ENCODE data around the gene PROZ.

Gene PROZ

DNA sequence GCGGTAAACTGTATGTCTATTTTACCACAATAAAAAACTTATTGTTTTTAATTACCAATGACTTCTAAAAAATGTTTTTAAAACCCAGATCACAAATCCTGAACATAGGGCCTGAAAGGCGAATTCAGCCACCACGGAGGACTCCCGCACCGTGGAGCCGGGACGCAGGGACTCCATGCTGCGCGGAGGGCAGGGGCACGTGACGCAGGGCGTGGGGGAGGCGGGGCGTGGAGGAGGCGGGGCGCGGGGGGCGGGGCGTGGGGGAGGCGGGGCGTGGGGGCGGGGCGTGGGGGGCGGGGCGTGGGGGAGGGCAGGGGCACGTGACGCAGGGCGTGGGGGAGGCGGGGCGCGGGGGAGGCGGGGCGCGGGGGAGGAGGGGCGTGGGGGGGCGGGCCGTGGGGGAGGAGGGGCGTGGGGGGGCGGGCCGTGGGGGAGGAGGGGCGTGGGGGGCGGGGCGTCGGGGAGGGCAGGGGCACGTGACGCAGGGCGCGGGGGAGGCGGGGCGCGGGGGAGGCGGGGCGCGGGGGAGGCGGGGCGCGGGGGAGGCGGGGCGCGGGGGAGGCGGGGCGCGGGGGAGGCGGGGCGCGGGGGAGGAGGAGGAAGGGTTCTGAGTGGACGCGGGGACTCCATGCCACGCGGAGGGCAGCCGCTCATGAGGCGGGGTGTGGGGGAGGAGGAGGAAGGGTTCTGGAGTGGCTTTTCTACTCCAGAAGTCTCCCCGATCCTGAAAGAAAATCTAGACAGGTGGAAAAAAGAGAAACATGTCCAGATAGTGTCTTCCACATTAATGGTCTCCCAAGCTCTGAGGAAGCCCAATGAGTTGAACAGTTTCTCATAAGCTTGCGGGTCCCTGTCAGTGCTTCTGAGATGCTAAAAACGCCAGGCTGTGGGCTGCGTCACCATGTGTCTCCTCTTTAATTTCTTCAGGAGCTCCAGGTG, 4.4 kb upstream of the PROZ start:
- Histone ChIP-seq H3K27me3 (ENCODE audit: insufficient read depth, insufficient read length) (peaks cover 27% of the 10 kb centered on the region), H3K9ac (ENCODE audit: insufficient read length, low read depth) (peak overlapping the region; percentile 93), H3K4me3 (ENCODE audit: insufficient read length, low read depth) (peak overlapping the region; percentile 55), H3K36me3 (ENCODE audit: insufficient read depth, insufficient read length, low read length) (no peaks in the 10 kb centered on the region), H3K4me1 (ENCODE audit: insufficient read depth, insufficient read length) (peaks cover 7% of the 10 kb centered on the region), H3K9me3 (ENCODE audit: insufficient read depth, low read length) (no peaks in the 10 kb centered on the region)
- TF ChIP-seq SUZ12 (IDR thresholded peaks at IDR 0.05; ENCODE audit: extremely low read depth, insufficient read depth, insufficient read length) (no peak), YY1 (IDR thresholded peaks at IDR 0.05; ENCODE audit: insufficient read depth, insufficient read length) (no peak), ZNF274 (IDR thresholded peaks at IDR 0.05; ENCODE audit: low read depth, low read length) (no peak)
- no peak for DNase-seq (ENCODE audit: low read depth, low spot score)

DNA sequence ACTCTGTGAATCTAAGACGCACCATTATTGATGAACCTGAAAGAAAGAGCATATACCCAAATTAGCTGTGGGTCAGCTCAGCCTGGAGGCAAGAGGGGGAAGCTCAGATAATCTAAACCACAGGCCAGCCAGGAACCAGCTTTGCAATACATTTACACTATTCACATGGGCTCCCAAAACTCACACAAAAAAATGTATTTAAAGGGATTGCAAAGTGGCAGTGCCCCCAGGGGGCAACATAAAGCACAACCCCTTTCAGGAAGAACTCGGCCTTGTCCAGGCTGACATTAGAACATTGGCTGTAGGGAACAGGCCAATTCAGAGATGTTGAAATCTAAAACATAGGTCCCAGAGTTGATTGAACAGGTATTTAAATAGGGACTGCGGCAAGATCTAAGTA, 3.2 kb upstream of the PROZ start:
- H3K4me3 ChIP-seq (ENCODE audit: insufficient read length, low read depth): no peak overlapping the region
- no peak for TF ChIP-seq YY1 (IDR thresholded peaks at IDR 0.05; ENCODE audit: insufficient read depth, insufficient read length)
- TF ChIP-seq SUZ12 (IDR thresholded peaks at IDR 0.05; ENCODE audit: extremely low read depth, insufficient read depth, insufficient read length): no peak
- TF ChIP-seq ZNF274 (IDR thresholded peaks at IDR 0.05; ENCODE audit: low read depth, low read length): no peak
- no peak overlapping the region for H3K9ac ChIP-seq (ENCODE audit: insufficient read length, low read depth)
- H3K36me3 ChIP-seq (ENCODE audit: insufficient read depth, insufficient read length, low read length): no peaks in the 10 kb centered on the region
- H3K27me3 ChIP-seq (ENCODE audit: insufficient read depth, insufficient read length): peaks cover 27% of the 10 kb centered on the region
- H3K9me3 ChIP-seq (ENCODE audit: insufficient read depth, low read length): no peaks in the 10 kb centered on the region
- peaks cover 7% of the 10 kb centered on the region for H3K4me1 ChIP-seq (ENCODE audit: insufficient read depth, insufficient read length)
- DNase-seq (ENCODE audit: low read depth, low spot score): no peak

DNA sequence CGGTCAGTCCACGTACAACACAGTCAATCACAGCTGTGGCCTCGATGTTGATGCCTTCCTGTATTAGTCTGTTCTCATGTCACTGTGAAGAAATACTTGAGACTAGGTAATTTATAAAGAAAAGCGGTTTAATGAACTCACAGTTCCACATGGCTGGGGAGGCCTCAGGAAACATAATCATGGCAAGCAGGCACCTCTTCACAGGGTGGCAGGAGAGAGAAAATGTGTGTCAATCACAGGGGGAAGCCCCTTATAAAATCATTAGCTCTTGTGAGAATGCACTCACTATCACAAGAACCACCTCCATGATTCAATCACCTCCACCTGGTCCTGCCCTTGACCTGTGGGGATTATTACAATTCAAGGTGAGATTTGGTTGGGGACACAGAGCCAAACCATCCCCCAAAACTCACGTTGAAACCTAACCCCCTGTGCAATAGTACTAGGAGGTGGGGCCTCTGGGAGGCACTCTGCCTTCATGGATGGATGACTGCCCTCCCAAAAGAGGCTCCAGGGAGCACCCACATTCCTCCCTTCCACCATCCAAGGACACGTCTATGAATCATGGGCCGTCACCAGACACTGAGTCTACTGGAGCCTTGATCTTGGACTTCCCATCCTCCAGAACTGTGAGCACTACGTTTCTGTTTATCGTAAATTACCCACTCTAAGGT, 2.3 kb upstream of the PROZ start:
- Histone ChIP-seq H3K9ac (ENCODE audit: insufficient read length, low read depth) (no peak overlapping the region), H3K4me1 (ENCODE audit: insufficient read depth, insufficient read length) (peaks cover 7% of the 10 kb centered on the region), H3K27me3 (ENCODE audit: insufficient read depth, insufficient read length) (peaks cover 29% of the 10 kb centered on the region), H3K4me3 (ENCODE audit: insufficient read length, low read depth) (no peak overlapping the region), H3K36me3 (ENCODE audit: insufficient read depth, insufficient read length, low read length) (no peaks in the 10 kb centered on the region), H3K9me3 (ENCODE audit: insufficient read depth, low read length) (no peaks in the 10 kb centered on the region)
- no peak for DNase-seq (ENCODE audit: low read depth, low spot score)
- TF ChIP-seq SUZ12 (IDR thresholded peaks at IDR 0.05; ENCODE audit: extremely low read depth, insufficient read depth, insufficient read length): no peak
- no peak for TF ChIP-seq YY1 (IDR thresholded peaks at IDR 0.05; ENCODE audit: insufficient read depth, insufficient read length)
- TF ChIP-seq ZNF274 (IDR thresholded peaks at IDR 0.05; ENCODE audit: low read depth, low read length): no peak

DNA sequence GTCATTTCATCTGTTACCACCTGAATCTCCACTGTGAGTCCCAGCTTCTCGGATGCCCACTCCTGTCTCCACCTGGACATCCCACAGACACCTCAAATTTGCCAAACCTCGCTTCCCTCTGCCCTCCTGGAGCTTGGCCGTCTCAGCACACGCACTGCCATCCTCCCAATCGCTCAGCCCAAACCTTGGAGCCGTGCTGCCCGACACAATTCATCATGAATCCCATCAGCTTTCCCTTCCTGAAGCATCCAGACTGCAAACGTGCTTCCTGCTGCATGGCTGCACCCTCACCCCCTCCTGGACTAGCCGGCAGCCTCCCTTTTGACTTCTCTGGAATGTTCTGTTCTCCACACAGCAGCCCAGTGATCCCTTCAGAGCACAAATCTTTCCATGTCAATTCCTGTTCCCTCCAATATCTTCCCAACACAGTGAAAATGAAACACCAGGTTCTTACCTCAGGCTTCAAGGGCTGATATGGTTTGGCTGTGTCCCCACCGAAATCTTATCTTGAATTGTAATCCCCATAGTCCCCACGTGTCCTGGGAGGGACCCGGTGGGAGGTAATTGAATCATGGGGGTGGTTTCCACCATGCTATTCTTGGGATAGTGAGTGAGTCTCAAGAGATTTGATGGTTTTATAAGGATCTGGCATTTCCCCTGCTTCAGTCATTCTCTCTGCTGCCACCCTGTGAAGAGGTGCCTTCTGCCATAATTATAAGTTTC, 1.1 kb upstream of the PROZ start:
- H3K9ac ChIP-seq (ENCODE audit: insufficient read length, low read depth): no peak overlapping the region
- no peak for DNase-seq (ENCODE audit: low read depth, low spot score)
- H3K36me3 ChIP-seq (ENCODE audit: insufficient read depth, insufficient read length, low read length): no peaks in the 10 kb centered on the region
- no peak overlapping the region for H3K4me3 ChIP-seq (ENCODE audit: insufficient read length, low read depth)
- peaks cover 5% of the 10 kb centered on the region for H3K4me1 ChIP-seq (ENCODE audit: insufficient read depth, insufficient read length)
- H3K9me3 ChIP-seq (ENCODE audit: insufficient read depth, low read length): no peaks in the 10 kb centered on the region
- TF ChIP-seq SUZ12 (IDR thresholded peaks at IDR 0.05; ENCODE audit: extremely low read depth, insufficient read depth, insufficient read length): no peak
- TF ChIP-seq ZNF274 (IDR thresholded peaks at IDR 0.05; ENCODE audit: low read depth, low read length): no peak
- no peak for TF ChIP-seq YY1 (IDR thresholded peaks at IDR 0.05; ENCODE audit: insufficient read depth, insufficient read length)
- peaks cover 17% of the 10 kb centered on the region for H3K27me3 ChIP-seq (ENCODE audit: insufficient read depth, insufficient read length)

DNA sequence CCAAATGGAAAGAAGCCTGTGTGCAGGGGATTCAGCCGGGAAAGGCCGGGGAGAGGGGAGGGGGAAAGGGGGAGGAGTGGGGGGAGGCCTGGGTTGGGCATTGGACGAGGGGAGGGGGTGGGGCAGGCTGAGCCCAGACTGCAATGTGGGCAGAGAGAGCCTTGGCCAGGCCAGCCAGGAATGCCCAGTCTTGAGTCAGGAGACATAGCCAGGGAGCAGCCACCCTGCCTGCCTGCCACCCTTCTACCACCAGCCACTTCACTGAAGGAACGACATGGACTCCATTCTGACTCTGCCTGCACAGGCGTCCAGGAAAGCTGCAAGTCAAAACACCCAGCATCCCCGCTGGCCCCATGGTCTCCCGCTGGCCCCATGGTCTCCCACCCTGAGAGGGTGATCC, 498 bp downstream of the PROZ start:
- Histone ChIP-seq H3K36me3 (ENCODE audit: insufficient read depth, insufficient read length, low read length) (no peaks in the 10 kb centered on the region), H3K4me3 (ENCODE audit: insufficient read length, low read depth) (no peak overlapping the region), H3K9ac (ENCODE audit: insufficient read length, low read depth) (peak overlapping the region; percentile 26), H3K4me1 (ENCODE audit: insufficient read depth, insufficient read length) (peaks cover 5% of the 10 kb centered on the region), H3K27me3 (ENCODE audit: insufficient read depth, insufficient read length) (peaks cover 17% of the 10 kb centered on the region), H3K9me3 (ENCODE audit: insufficient read depth, low read length) (no peaks in the 10 kb centered on the region)
- no peak for TF ChIP-seq YY1 (IDR thresholded peaks at IDR 0.05; ENCODE audit: insufficient read depth, insufficient read length)
- TF ChIP-seq ZNF274 (IDR thresholded peaks at IDR 0.05; ENCODE audit: low read depth, low read length): no peak
- no peak for TF ChIP-seq SUZ12 (IDR thresholded peaks at IDR 0.05; ENCODE audit: extremely low read depth, insufficient read depth, insufficient read length)
- no peak for DNase-seq (ENCODE audit: low read depth, low spot score)

DNA sequence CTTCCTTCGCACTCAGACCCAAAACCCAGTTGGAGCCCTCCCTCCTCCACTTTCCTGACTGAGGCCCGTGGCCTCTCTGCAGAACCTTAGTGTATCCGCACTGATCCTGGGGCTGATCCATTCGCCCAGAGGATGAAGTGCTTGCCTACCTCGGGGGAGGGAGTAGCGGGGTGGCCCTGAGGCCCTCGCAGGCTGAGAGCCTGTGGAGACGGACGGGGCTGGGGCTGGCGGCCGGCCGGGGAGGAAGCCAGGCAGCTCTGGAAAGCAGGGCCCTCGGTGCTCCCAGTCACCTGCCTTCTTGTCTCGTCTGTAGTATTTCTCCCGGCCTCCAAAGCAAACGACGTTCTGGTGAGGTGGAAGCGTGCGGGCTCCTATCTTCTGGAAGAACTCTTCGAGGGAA, 1.3 kb downstream of the PROZ start:
- Histone ChIP-seq H3K36me3 (ENCODE audit: insufficient read depth, insufficient read length, low read length) (peaks cover 2% of the 10 kb centered on the region), H3K27me3 (ENCODE audit: insufficient read depth, insufficient read length) (peaks cover 17% of the 10 kb centered on the region), H3K4me1 (ENCODE audit: insufficient read depth, insufficient read length) (peaks cover 5% of the 10 kb centered on the region), H3K9me3 (ENCODE audit: insufficient read depth, low read length) (no peaks in the 10 kb centered on the region), H3K4me3 (ENCODE audit: insufficient read length, low read depth) (no peak overlapping the region), H3K9ac (ENCODE audit: insufficient read length, low read depth) (no peak overlapping the region)
- DNase-seq (ENCODE audit: low read depth, low spot score): no peak
- TF ChIP-seq YY1 (IDR thresholded peaks at IDR 0.05; ENCODE audit: insufficient read depth, insufficient read length): no peak
- TF ChIP-seq SUZ12 (IDR thresholded peaks at IDR 0.05; ENCODE audit: extremely low read depth, insufficient read depth, insufficient read length): no peak
- TF ChIP-seq ZNF274 (IDR thresholded peaks at IDR 0.05; ENCODE audit: low read depth, low read length): no peak

All from NT2/D1 (cell line).